CD14-positive monocyte (primary cell): ENCODE data around the gene STIM1. TPM values are rescaled to one million over a fixed set of nuclear protein-coding genes. Genes with fewer than 3 reads are reported as not detected.

Source experiments
- DNase-seq, 3 donors: peaks; one replicate each; pipeline ENCODE4 v3.0.0-alpha.2; 2011 to 2022
- H2AFZ ChIP-seq: 2 replicates; pipeline ENCODE4 v1.6.0; 2012; ENCODE audit warnings: mild to moderate bottlenecking, low read depth, low read length, inconsistent platforms; ENCODE audit not compliant: insufficient read depth, poor library complexity, severe bottlenecking
- H3K27ac ChIP-seq, 2 donors: 1 replicate in 1 of 2; 2 replicates in 1 of 2; pipeline ENCODE4 v1.5.1; 2012 to 2013; ENCODE audit warnings: low read length in 2 of 2, control low read depth in 1 of 2, inconsistent platforms in 1 of 2, low read depth in 1 of 2, mild to moderate bottlenecking in 1 of 2
- H3K27me3 ChIP-seq, 2 donors: one replicate each; pipeline versions ENCODE4 v1.6.0 to v1.6.1; 2011 to 2013; ENCODE audit warnings: low read length in 2 of 2; ENCODE audit not compliant: control insufficient read depth in 2 of 2, insufficient read depth in 2 of 2
- H3K36me3 ChIP-seq, 2 donors: replicated peaks in 1 of 2; 1 replicate in 1 of 2; 2 replicates in 1 of 2; pipeline versions ENCODE4 v1.5.1 to v1.6.1; 2012 to 2013; ENCODE audit warnings: low read length in 2 of 2, control low read depth in 1 of 2, inconsistent platforms in 1 of 2, mild to moderate bottlenecking in 1 of 2; ENCODE audit not compliant: insufficient read depth in 2 of 2, control insufficient read depth in 1 of 2
- H3K4me1 ChIP-seq, 2 donors: 1 replicate in 1 of 2; 2 replicates in 1 of 2; pipeline versions ENCODE4 v1.5.1 to v1.6.1; 2012 to 2013; ENCODE audit warnings: low read length in 2 of 2, control low read depth in 1 of 2, inconsistent platforms in 1 of 2, mild to moderate bottlenecking in 1 of 2, moderate library complexity in 1 of 2; ENCODE audit not compliant: insufficient read depth in 2 of 2, control insufficient read depth in 1 of 2
- H3K4me2 ChIP-seq: replicated peaks from 2 replicates; pipeline ENCODE3; 2012; ENCODE audit warnings: low read length, moderate library complexity, mild to moderate bottlenecking; ENCODE audit not compliant: poor library complexity, severe bottlenecking; ENCODE audit errors: extremely low read depth
- H3K4me3 ChIP-seq, 3 experiments: fragments of 200-600 bp in 1 of 3; sonication (generic) in 1 of 3; replicated peaks in 1 of 3; 1 replicate in 2 of 3; 2 replicates in 1 of 3; pipeline ENCODE4 v1.5.1; 2011 to 2013; ENCODE audit warnings: low read length in 3 of 3, mild to moderate bottlenecking in 3 of 3, control low read depth in 2 of 3, low read depth in 2 of 3, inconsistent platforms in 1 of 3, moderate library complexity in 1 of 3
- H3K79me2 ChIP-seq: 2 replicates; pipeline ENCODE4 v1.6.0; 2012; ENCODE audit warnings: mild to moderate bottlenecking, control low read depth, inconsistent platforms, low read length, moderate library complexity; ENCODE audit not compliant: insufficient read depth
- H3K9ac ChIP-seq: 2 replicates; pipeline ENCODE4 v1.6.0; 2017; ENCODE audit warnings: low read length, mild to moderate bottlenecking; ENCODE audit not compliant: insufficient read depth, poor library complexity, severe bottlenecking
- H3K9me3 ChIP-seq, 2 donors: replicated peaks in 1 of 2; 1 replicate in 1 of 2; 2 replicates in 1 of 2; pipeline versions ENCODE4 v1.5.1 to v1.6.1; 2012 to 2013; ENCODE audit warnings: low read length in 2 of 2, control low read depth in 1 of 2; ENCODE audit not compliant: control insufficient read depth in 1 of 2, insufficient read depth in 1 of 2
- H4K20me1 ChIP-seq: 2 replicates; pipeline ENCODE4 v1.6.0; 2012; ENCODE audit warnings: mild to moderate bottlenecking, low read length, control low read depth, moderate library complexity; ENCODE audit not compliant: insufficient read depth
- H3K27ac Mint-ChIP-seq, 7 donors: one replicate each; pipeline ENCODE4 v1.8.0; 2020; ENCODE audit warnings: mild to moderate bottlenecking in 7 of 7, mixed read lengths in 7 of 7, moderate library complexity in 6 of 7, inconsistent platforms in 2 of 7
- H3K27me3 Mint-ChIP-seq, 3 donors: one replicate each; pipeline ENCODE4 v1.8.0; 2021 to 2022; ENCODE audit warnings: low read depth in 3 of 3, mild to moderate bottlenecking in 3 of 3, mixed read lengths in 3 of 3, moderate library complexity in 3 of 3, inconsistent platforms in 1 of 3
- H3K36me3 Mint-ChIP-seq, 2 donors: one replicate each; pipeline ENCODE4 v1.8.0; 2020; ENCODE audit warnings: mixed read lengths in 2 of 2, inconsistent platforms in 1 of 2, mild to moderate bottlenecking in 1 of 2
- H3K4me1 Mint-ChIP-seq: one replicate; pipeline ENCODE4 v1.8.0; 2020; ENCODE audit warnings: mild to moderate bottlenecking, mixed read lengths
- H3K4me3 Mint-ChIP-seq, 2 donors: one replicate each; pipeline ENCODE4 v1.8.0; 2020; ENCODE audit warnings: mild to moderate bottlenecking in 2 of 2, mixed read lengths in 2 of 2, moderate library complexity in 1 of 2
- H3K9me3 Mint-ChIP-seq, 7 donors: one replicate each; pipeline ENCODE4 v1.8.0; 2020 to 2022; ENCODE audit warnings: mixed read lengths in 7 of 7, mild to moderate bottlenecking in 6 of 7, moderate library complexity in 6 of 7, inconsistent platforms in 2 of 7
- CTCF ChIP-seq: fragments of 200-600 bp; IDR thresholded peaks from one replicate; pipeline ENCODE4 v1.8.0; 2022; ENCODE audit warnings: antibody characterized with exemption, mild to moderate bottlenecking
- WGBS: methylation state at CpG from one replicate; pipeline ENCODE4 v1.1.5; 2013; ENCODE audit warnings: missing lambda C conversion rate; ENCODE audit not compliant: insufficient coverage; 5-methylcytosine and 5-hydroxymethylcytosine counted together
- intact Hi-C, 2 donors: fragments of 100-400 bp; cut with micrococcal nuclease; formaldehyde crosslinking; loops; one replicate each; pipeline versions ENCODE4 v1.15.0 to v1.15.1; 2023
- polyA plus RNA-seq, 3 donors: library from polyadenylated mRNA; depleted of rRNA in 1 of 3; unstranded in 2 of 3; stranded (reverse) in 1 of 3; fragments of 300-500 nt in 2 of 3; fragments of >200 nt in 1 of 3; fragmentation: Illumina TruSeq in 2 of 3; gene quantifications; 1 replicate in 2 of 3; 2 replicates in 1 of 3; pipeline ENCODE4 v1.2.3, GENCODE V29; 2012 to 2021

STIM1 gene
- polyA plus RNA-seq, 3 donors, result 14.0 to 68.6 (median 21.0) TPM

GRCh38 chr11:3927129-3927796 lies 71.8 kb downstream of the STIM1 start:
- no peak overlapping the region for H3K4me3 ChIP-seq
- peaks cover 99% of the 10 kb centered on the region for H3K79me2 ChIP-seq
- intact Hi-C loops, result loop anchor here in 1 of 2 donors (10.0 kb wide), 1 partner anchor 138 kb away; no protein-coding TSS in a partner anchor
- H3K4me1 Mint-ChIP-seq, result peaks cover 36% of the 10 kb centered on the region
- H3K27me3 Mint-ChIP-seq, result peaks cover 0 to 2% (median 0%) of the 10 kb centered on the region in 3 donors
- H3K4me1 ChIP-seq, result peaks cover 3 to 9% of the 10 kb centered on the region in 2 donors
- no peak for DNase-seq
- H2AFZ ChIP-seq, result no peak overlapping the region
- 40% methylated on average over 2 of the region's 6 CpGs for WGBS
- H3K27ac ChIP-seq, result peak overlapping the region in 1 of 2 donors; percentile 0
- TF ChIP-seq CTCF, result no peak
- H3K27ac Mint-ChIP-seq, result peak overlapping the region in 2 of 7 donors; percentile 63 to 70
- no peaks in the 10 kb centered on the region for H3K27me3 ChIP-seq
- peaks cover 56% of the 10 kb centered on the region for H4K20me1 ChIP-seq
- no peaks in the 10 kb centered on the region for H3K9me3 ChIP-seq
- H3K9ac ChIP-seq, result no peak overlapping the region
- no peak overlapping the region for H3K4me3 Mint-ChIP-seq
- H3K36me3 ChIP-seq, result peaks cover 2 to 8% of the 10 kb centered on the region in 2 donors
- H3K4me2 ChIP-seq, result no peak overlapping the region
- peaks cover 15 to 26% of the 10 kb centered on the region in 2 donors for H3K36me3 Mint-ChIP-seq
- H3K9me3 Mint-ChIP-seq, result peaks cover 0 to 2% (median 0%) of the 10 kb centered on the region in 7 donors

GRCh38 chr11:3929232-3929631 lies 73.8 kb downstream of the STIM1 start:
- no peaks in the 10 kb centered on the region for H3K27me3 ChIP-seq
- Mint-ChIP-seq H3K27me3 (peaks cover 0 to 2% (median 0%) of the 10 kb centered on the region in 3 donors), H3K4me1 (peaks cover 50% of the 10 kb centered on the region), H3K36me3 (peaks cover 14 to 22% of the 10 kb centered on the region in 2 donors), H3K27ac (peak overlapping the region in 2 of 7 donors; percentile 46 to 67), H3K9me3 (no peaks in the 10 kb centered on the region), H3K4me3 (no peak overlapping the region)
- no peak overlapping the region for H3K4me2 ChIP-seq
- no peak for DNase-seq
- peaks cover 2 to 8% of the 10 kb centered on the region in 2 donors for H3K36me3 ChIP-seq
- no peak overlapping the region for H2AFZ ChIP-seq
- TF ChIP-seq CTCF, result no peak
- H3K4me3 ChIP-seq, result no peak overlapping the region
- WGBS, result 100% methylated on average over 1 of the region's 1 CpG
- H3K79me2 ChIP-seq, result peaks cover 98% of the 10 kb centered on the region
- peak overlapping the region in 1 of 2 donors; percentile 54 for H3K27ac ChIP-seq
- no peak overlapping the region for H3K9ac ChIP-seq
- H3K4me1 ChIP-seq, result peaks cover 15 to 24% of the 10 kb centered on the region in 2 donors
- peaks cover 75% of the 10 kb centered on the region for H4K20me1 ChIP-seq
- H3K9me3 ChIP-seq, result no peaks in the 10 kb centered on the region
- intact Hi-C loops, result loop anchor here in 1 of 2 donors (10.0 kb wide), 1 partner anchor 136 kb away; no protein-coding TSS in a partner anchor
